Measurements from ENCODE around the gene CDC25C.
A peak's percentile ranks its signal among the peaks of the same experiment; 100 is the strongest.

The CDC25C gene

GRCh38 chr5:138354926-138355378, 23.3 kb upstream of the CDC25C start:
- FAIRE-seq (peak; percentile 95), DNase-seq (ENCODE audit: insufficient read length) (peak; percentile 48)

GRCh38 chr5:138354387-138354786, 22.8 kb upstream of the CDC25C start:
- FAIRE-seq (peak; percentile 48), DNase-seq (ENCODE audit: insufficient read length) (no peak)
- no peak for TF ChIP-seq POLR2A (IDR thresholded peaks at IDR 0.05; ENCODE audit: low read depth, low read length)
- no peak for TF ChIP-seq POLR2AphosphoS5 (IDR thresholded peaks at IDR 0.05; ENCODE audit: low read depth, low read length)
- no peak for TF ChIP-seq TAF1 (IDR thresholded peaks at IDR 0.05; ENCODE audit: borderline replicate concordance, low read depth, low read length)

More at GRCh38 chr5:138354926-138355378, 23.3 kb upstream of the CDC25C start:
- TF ChIP-seq POLR2A (IDR thresholded peaks at IDR 0.05; ENCODE audit: low read depth, low read length) (no peak), TAF1 (IDR thresholded peaks at IDR 0.05; ENCODE audit: borderline replicate concordance, low read depth, low read length) (no peak), POLR2AphosphoS5 (IDR thresholded peaks at IDR 0.05; ENCODE audit: low read depth, low read length) (no peak)

GRCh38 chr5:138353560-138354080, 22.0 kb upstream of the CDC25C start:
- no peak for DNase-seq (ENCODE audit: insufficient read length)
- FAIRE-seq: peak; percentile 85

GRCh38 chr5:138352722-138353559, 21.3 kb upstream of the CDC25C start:
- FAIRE-seq: peak; percentile 36
- DNase-seq (ENCODE audit: insufficient read length): peak; percentile 61
- TF ChIP-seq TAF1 (IDR thresholded peaks at IDR 0.05; ENCODE audit: borderline replicate concordance, low read depth, low read length): no peak
- no peak for TF ChIP-seq POLR2A (IDR thresholded peaks at IDR 0.05; ENCODE audit: low read depth, low read length)
- no peak for TF ChIP-seq POLR2AphosphoS5 (IDR thresholded peaks at IDR 0.05; ENCODE audit: low read depth, low read length)

More at GRCh38 chr5:138353560-138354080, 22.0 kb upstream of the CDC25C start:
- TF ChIP-seq TAF1 (IDR thresholded peaks at IDR 0.05; ENCODE audit: borderline replicate concordance, low read depth, low read length) (no peak), POLR2A (IDR thresholded peaks at IDR 0.05; ENCODE audit: low read depth, low read length) (0 out of 2 replicates have a peak, but pooled peaks have one; percentile 22)

- TF ChIP-seq POLR2A (IDR thresholded peaks at IDR 0.05; ENCODE audit: low read depth, low read length) (no peak), POLR2AphosphoS5 (IDR thresholded peaks at IDR 0.05; ENCODE audit: low read depth, low read length) (no peak), TAF1 (IDR thresholded peaks at IDR 0.05; ENCODE audit: borderline replicate concordance, low read depth, low read length) (no peak)
- peak; percentile 87 for DNase-seq (ENCODE audit: insufficient read length)
- FAIRE-seq: peak; percentile 95
Observed at GRCh38 chr5:138352071-138352721, 20.6 kb upstream of the CDC25C start, which contains the start of gene KDM3B. Gene KDM3B, plus strand, starts transcription at chr5:138352685. Its CDS starts 111 bp downstream, at chr5:138352796.

- FAIRE-seq (no peak), DNase-seq (ENCODE audit: insufficient read length) (no peak)
Observed at GRCh38 chr5:138351517-138351916, 19.9 kb upstream of the CDC25C start.

GRCh38 chr5:138351056-138351455, 19.5 kb upstream of the CDC25C start:
- no peak for FAIRE-seq
- TF ChIP-seq POLR2A (IDR thresholded peaks at IDR 0.05; ENCODE audit: low read depth, low read length) (no peak), TAF1 (IDR thresholded peaks at IDR 0.05; ENCODE audit: borderline replicate concordance, low read depth, low read length) (no peak), POLR2AphosphoS5 (IDR thresholded peaks at IDR 0.05; ENCODE audit: low read depth, low read length) (no peak)
- DNase-seq (ENCODE audit: insufficient read length): no peak

More at GRCh38 chr5:138351517-138351916, 19.9 kb upstream of the CDC25C start:
- TF ChIP-seq POLR2AphosphoS5 (IDR thresholded peaks at IDR 0.05; ENCODE audit: low read depth, low read length): no peak
- no peak for TF ChIP-seq POLR2A (IDR thresholded peaks at IDR 0.05; ENCODE audit: low read depth, low read length)
- TF ChIP-seq TAF1 (IDR thresholded peaks at IDR 0.05; ENCODE audit: borderline replicate concordance, low read depth, low read length): no peak

- no peak for DNase-seq (ENCODE audit: insufficient read length)
- TF ChIP-seq POLR2AphosphoS5 (IDR thresholded peaks at IDR 0.05; ENCODE audit: low read depth, low read length) (no peak), TAF1 (IDR thresholded peaks at IDR 0.05; ENCODE audit: borderline replicate concordance, low read depth, low read length) (no peak), POLR2A (IDR thresholded peaks at IDR 0.05; ENCODE audit: low read depth, low read length) (no peak)
- no peak for FAIRE-seq
Observed at GRCh38 chr5:138350563-138350890, 18.9 kb upstream of the CDC25C start.

- TF ChIP-seq POLR2AphosphoS5 (IDR thresholded peaks at IDR 0.05; ENCODE audit: low read depth, low read length): no peak
- TF ChIP-seq POLR2A (IDR thresholded peaks at IDR 0.05; ENCODE audit: low read depth, low read length): no peak
- no peak for TF ChIP-seq TAF1 (IDR thresholded peaks at IDR 0.05; ENCODE audit: borderline replicate concordance, low read depth, low read length)
- no peak for FAIRE-seq
- DNase-seq (ENCODE audit: insufficient read length): no peak
Observed at GRCh38 chr5:138349852-138350562, 18.4 kb upstream of the CDC25C start.

- DNase-seq (ENCODE audit: insufficient read length) (no peak), FAIRE-seq (no peak)
- TF ChIP-seq TAF1 (IDR thresholded peaks at IDR 0.05; ENCODE audit: borderline replicate concordance, low read depth, low read length) (no peak), POLR2AphosphoS5 (IDR thresholded peaks at IDR 0.05; ENCODE audit: low read depth, low read length) (no peak), POLR2A (IDR thresholded peaks at IDR 0.05; ENCODE audit: low read depth, low read length) (no peak)
Observed at GRCh38 chr5:138346889-138347288, 15.3 kb upstream of the CDC25C start.
